HG03354 (cell line): Measurements from ENCODE around the gene TBC1D9B.

Experiments
- ATAC-seq: cut with Tn5 transposase; IDR thresholded peaks from one replicate; pipeline ENCODE4 v1.9.1; 2021; ENCODE audit warnings: mild to moderate bottlenecking; ENCODE audit not compliant: unreplicated experiment, poor library complexity, severe bottlenecking

The TBC1D9B gene

GRCh38 chr5:179812997-179813607, 94.6 kb downstream of the TBC1D9B start:
- no peak for ATAC-seq

DNA sequence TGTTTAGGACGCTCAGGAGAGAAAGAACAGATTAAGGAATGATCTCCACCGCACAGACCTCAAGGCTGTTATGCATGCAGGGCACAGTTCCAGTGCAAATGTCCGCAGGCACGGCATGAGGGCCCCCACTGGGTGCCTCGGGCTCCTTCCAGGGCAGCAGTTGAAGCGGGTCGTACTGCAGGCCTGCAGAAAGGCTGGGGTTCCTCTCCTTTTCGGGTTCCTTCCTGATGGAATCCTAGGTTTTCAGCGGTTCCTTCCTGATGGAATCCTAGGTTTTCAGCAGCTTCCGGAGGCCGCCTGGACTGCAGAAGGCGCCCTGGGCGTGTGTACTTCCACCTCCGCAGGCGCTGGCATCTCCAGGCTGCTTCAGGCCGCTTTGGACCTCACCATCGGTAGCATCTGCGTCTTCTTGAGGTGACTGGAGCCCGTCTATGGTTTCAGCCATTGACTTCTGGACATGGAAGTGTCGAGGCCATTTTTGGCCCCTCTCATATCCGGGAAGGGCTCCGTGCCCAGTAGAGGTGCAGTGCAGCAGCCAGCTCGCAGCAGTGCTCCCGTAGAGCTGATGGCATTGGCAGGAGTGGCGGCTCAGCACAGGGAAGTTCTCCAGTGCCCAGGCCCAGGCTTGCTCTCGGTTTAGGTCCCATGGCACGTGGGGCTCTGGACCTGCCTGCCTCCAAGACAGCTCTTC, 95.4 kb downstream of the TBC1D9B start:
- ATAC-seq, result no peak
